ENCODE results near the gene SMIM24.

The SMIM24 gene

GRCh38 chr19:3470500-3471128, 9.7 kb downstream of the SMIM24 start:
- no peak for DNase-seq

- no peak for DNase-seq
Measured at GRCh38 chr19:3469638-3470499, 10.5 kb downstream of the SMIM24 start.

DNA sequence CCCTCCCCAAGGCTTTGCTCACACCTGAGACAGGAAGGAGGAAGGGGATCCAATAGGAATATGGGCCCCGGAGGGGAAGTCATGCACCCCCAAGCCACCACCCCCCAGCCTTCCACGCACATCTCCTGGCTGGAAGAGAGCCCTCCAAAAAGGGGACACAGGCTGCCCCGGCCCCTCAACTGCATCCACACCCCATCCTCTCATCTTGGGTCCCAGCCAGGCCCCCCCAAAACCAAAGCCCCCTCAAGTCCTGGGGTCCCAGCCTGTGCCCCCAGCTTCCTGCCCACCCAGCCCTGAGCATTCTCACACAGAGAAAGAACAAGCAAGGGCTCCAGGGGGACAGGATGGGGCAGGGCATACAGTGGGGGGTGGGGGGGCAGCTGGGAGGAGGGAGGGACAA, 12.1 kb downstream of the SMIM24 start:
- DNase-seq, result no peak

- no peak for DNase-seq
Measured at GRCh38 chr19:3467437-3468198, 12.7 kb downstream of the SMIM24 start.

DNA sequence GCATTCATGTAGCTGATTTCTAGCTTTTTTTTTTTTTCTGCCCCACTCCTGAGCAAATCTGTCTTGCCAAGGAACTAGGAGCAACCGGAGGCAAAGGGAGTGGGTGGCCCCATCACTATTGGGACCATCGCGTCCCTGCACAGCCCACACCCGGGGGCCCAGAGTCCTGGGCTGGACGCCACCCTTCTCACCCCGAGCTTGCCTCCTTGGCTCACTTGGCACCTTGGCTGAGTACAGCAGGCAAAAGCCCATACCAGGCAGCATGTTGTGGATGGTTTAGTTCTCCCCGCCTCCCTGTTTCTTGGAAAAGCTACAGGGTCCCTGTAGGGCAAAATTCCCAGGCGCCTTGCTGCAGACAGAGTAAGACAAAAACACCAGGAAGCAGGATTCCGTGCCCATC, 13.7 kb downstream of the SMIM24 start:
- no peak for DNase-seq

- DNase-seq, result no peak
Measured at GRCh38 chr19:3465552-3465951, 14.8 kb downstream of the SMIM24 start.

DNA sequence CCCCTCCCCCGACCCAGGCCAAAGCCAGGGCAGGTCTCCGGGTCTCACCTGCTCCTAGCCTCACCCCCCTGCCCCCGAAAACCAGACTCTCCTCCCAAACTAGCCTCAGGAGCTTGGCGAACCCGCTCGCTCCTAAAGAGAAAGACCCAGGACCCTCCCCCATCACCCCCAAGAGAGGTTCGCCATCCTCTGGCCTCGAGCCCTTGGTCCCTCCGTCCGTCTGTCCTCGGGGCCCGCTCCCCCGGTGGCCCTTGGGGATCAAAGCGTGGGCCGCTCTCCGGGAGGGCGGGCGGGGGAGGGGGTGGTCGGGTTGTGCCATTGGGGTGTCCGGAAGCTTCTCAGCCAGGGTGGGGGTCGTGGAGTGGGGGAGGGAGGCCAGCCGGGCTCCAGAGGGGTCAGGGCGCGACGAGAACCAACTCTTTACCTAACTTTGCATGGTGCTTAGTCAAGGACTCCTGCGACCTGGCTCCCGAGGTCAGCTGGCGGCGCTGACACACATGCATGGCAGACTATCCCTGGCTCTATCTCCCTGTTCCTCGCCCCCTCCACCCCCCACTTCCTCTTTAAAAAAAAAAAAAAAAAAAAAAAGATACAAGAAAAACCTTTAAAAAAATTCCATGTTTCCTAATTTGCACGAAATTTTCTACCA, 15.6 kb downstream of the SMIM24 start:
- no peak for DNase-seq

GRCh38 chr19:3463714-3464586, 16.4 kb downstream of the SMIM24 start:
- no peak for DNase-seq

DNA sequence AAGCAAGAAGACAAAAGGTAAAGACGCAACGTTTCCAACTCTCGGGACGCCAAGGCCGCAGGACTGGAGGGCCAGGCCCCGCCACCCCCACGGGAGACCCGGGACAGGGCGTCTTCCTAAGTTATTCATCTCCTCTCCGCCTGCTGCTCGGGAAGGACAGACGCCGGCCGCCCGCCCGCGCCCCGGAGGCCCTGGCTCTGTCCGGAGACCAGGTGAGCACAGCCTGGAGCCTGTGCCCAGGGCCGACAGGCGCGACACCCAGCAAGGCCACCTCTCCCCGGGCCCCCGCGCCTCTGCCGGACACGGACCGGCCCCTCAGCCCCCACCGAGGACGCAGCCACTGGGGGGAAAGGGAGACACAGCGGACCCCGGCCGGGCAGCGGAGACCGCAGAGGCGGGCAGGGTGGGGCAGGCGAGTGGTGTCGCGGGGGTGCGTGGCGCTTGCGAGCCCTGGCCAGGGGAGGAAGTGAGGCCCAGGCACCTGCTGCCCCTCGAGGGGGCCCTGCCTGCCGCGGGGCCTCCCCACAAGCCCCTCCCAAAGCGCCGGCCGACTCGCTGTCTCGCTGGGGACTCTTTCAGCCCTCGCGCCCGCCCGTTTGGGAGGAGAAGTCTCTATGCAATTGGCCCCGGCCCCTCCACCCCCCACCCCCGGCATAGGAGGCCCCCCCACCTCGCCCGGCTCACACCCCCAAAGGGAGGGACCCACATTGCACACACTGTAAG, 17.2 kb downstream of the SMIM24 start:
- DNase-seq, result no peak

- no peak for DNase-seq
Measured at GRCh38 chr19:3459965-3460582, 20.3 kb downstream of the SMIM24 start.

- DNase-seq, result no peak
Measured at GRCh38 chr19:3459089-3459881, 21.0 kb downstream of the SMIM24 start.

GRCh38 chr19:3458229-3459088, 21.9 kb downstream of the SMIM24 start:
- DNase-seq, result no peak

- DNase-seq, result no peak
Measured at GRCh38 chr19:3457528-3458228, 22.6 kb downstream of the SMIM24 start.

GRCh38 chr19:3456925-3457527, 23.3 kb downstream of the SMIM24 start:
- no peak for DNase-seq

DNA sequence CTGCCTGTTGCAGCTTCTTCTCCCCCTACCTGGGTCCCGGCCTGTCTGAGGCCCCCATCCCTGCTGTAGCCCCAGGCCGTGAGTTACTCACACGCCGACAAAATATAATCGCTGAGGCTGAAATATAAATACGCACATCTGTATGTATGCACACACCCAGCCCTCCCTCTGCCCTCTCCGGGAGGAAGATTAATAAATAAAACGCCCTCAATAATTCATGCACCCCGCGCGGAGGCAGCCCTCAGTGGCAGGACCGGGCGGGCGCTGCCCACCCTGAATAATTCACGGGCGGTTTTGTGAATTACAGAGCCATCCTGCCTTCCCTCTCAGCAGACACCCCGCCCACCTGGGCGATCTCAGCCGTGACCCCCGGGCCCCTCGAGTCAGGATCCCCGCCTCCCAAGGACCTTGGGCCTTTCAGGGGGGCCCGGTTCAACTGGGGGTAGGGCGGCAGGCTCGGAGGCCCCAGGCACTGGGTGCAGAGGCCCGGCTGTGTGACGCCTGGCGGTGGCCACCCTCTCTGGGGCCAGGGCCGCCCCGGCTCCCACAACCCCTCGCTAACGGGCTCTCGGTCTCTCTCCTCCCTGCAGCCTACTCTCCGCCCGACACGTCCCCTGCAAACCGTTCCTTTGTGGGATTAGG, 24.2 kb downstream of the SMIM24 start:
- DNase-seq, result no peak

- no peak for DNase-seq
Measured at GRCh38 chr19:3455393-3455955, 24.9 kb downstream of the SMIM24 start.

All from activated T-cell treated with anti-CD3 and anti-CD28 coated beads, Interleukin-2, amount 50 U/mL, for 1 hour (primary cell).